Activated CD4-positive, alpha-beta T cell treated with anti-CD3 and anti-CD28 coated beads, Interleukin-2, amount 50 U/mL, for 4 hours (primary cell): ENCODE measurements around the gene GPRASP2.
"Not testable (repeated sequence)": the region's sequence is repeated elsewhere in the genome, so short reads cannot be mapped to it uniquely, and the experiment has no call there.

ENCODE experiments used
- DNase-seq, 2 experiments: peaks; one replicate each; pipeline ENCODE4 v3.0.0-alpha.2; 2020

The GPRASP2 gene

GRCh38 chrX:102712216-102712966, at the start of gene GPRASP2:
TSS of gene GPRASP2 (plus strand) at chrX:102712448. CDS start at chrX:102714870, 2,422 bp downstream.
- no peak for DNase-seq

- DNase-seq: not testable (repeated sequence)
These were observed 48.4 kb upstream of the GPRASP2 start for GRCh38 chrX:102663820-102664219.

GRCh38 chrX:102667034-102667433, 45.2 kb upstream of the GPRASP2 start:
- DNase-seq: not testable (repeated sequence)

GRCh38 chrX:102669526-102669925, 42.7 kb upstream of the GPRASP2 start:
- no peak for DNase-seq

- no peak for DNase-seq
These were observed 39.4 kb upstream of the GPRASP2 start for GRCh38 chrX:102672856-102673255.

GRCh38 chrX:102677479-102677878, 34.8 kb upstream of the GPRASP2 start:
- not testable (repeated sequence) for DNase-seq

GRCh38 chrX:102684772-102685520, 27.3 kb upstream of the GPRASP2 start:
- no peak for DNase-seq

- no peak for DNase-seq
These were observed 17.5 kb upstream of the GPRASP2 start for GRCh38 chrX:102694749-102695148.

GRCh38 chrX:102696306-102696705, 15.9 kb upstream of the GPRASP2 start:
- DNase-seq: no peak

- DNase-seq: no peak
These were observed 14.8 kb upstream of the GPRASP2 start for GRCh38 chrX:102697494-102697893.

GRCh38 chrX:102708900-102709299, 3.3 kb upstream of the GPRASP2 start:
- DNase-seq: no peak

GRCh38 chrX:102711872-102712215, 404 bp upstream of the GPRASP2 start:
- DNase-seq: no peak

GRCh38 chrX:102712981-102713625, 855 bp downstream of the GPRASP2 start:
- DNase-seq: no peak

GRCh38 chrX:102714994-102715393, 2.7 kb downstream of the GPRASP2 start:
- DNase-seq: no peak

- no peak for DNase-seq
These were observed 3.7 kb downstream of the GPRASP2 start for GRCh38 chrX:102715967-102716366.

- peak; percentile 58 to 62 for DNase-seq
These were observed 8.3 kb downstream of the GPRASP2 start, which contains the start of gene GPRASP3 for GRCh38 chrX:102720237-102721168. TSS of gene GPRASP3 (plus strand) at chrX:102720743. CDS start at chrX:102748996, 28,253 bp downstream.

- not testable (repeated sequence) for DNase-seq
These were observed 8.9 kb downstream of the GPRASP2 start for GRCh38 chrX:102721169-102721506.

- DNase-seq: no peak
These were observed 11.2 kb downstream of the GPRASP2 start for GRCh38 chrX:102723456-102723855.

GRCh38 chrX:102727761-102728160, 15.5 kb downstream of the GPRASP2 start:
- DNase-seq: no peak

- no peak for DNase-seq
These were observed 16.4 kb downstream of the GPRASP2 start for GRCh38 chrX:102728646-102729045.

GRCh38 chrX:102739657-102740056, 27.4 kb downstream of the GPRASP2 start:
- no peak for DNase-seq

GRCh38 chrX:102744307-102744706, 32.1 kb downstream of the GPRASP2 start:
- no peak for DNase-seq

GRCh38 chrX:102745513-102745856, 33.2 kb downstream of the GPRASP2 start:
- DNase-seq: no peak
